Measurements from ENCODE around the gene TBL1X. TPM values are rescaled to one million over a fixed set of nuclear protein-coding genes. Genes with fewer than 3 reads are reported as not detected.
A peak's percentile ranks its signal among the peaks of the same experiment; 100 is the strongest.

The TBL1X gene
- total and polyA plus RNA-seq, 2 donors (not counting 1 experiment from before 2014, with no cell fraction given): 8.8 to 65.1 TPM

GRCh38 chrX:9466736-9467135, 1.9 kb downstream of the TBL1X start:
- CTCF ChIA-PET: no interaction called here

GRCh38 chrX:9467146-9467545, 2.3 kb downstream of the TBL1X start:
- Mint-ChIP-seq H3K4me3 (peak overlapping the region; percentile 84), H3K27me3 (no peaks in the 10 kb centered on the region), H3K27ac (no peak overlapping the region), H3K4me1 (peaks cover 43% of the 10 kb centered on the region), H3K9me3 (ENCODE audit: insufficient read depth) (no peaks in the 10 kb centered on the region)
- intact Hi-C loops (cut with micrococcal nuclease): loop anchor here (5.0 to 10.0 kb wide), 2 partner anchors 60 to 648 kb away; no protein-coding TSS in a partner anchor
- no peaks in the 10 kb centered on the region for H3K9me3 ChIP-seq (ENCODE audit: control extremely low read depth in 1 of 3, control insufficient read depth in 2 of 3, insufficient read depth in 1 of 3, low read length in 2 of 3)
- peaks cover 58% of the 10 kb centered on the region for H3K79me2 ChIP-seq (ENCODE audit: control insufficient read depth, insufficient read depth, low read length)
- H3K4me3 ChIP-seq (ENCODE audit: control extremely low read depth in 1 of 5, extremely low read depth in 1 of 5, insufficient read depth in 1 of 5, low read depth in 2 of 5, low read length in 4 of 5): no peak overlapping the region
- H3K27ac ChIP-seq (ENCODE audit: low read length in 2 of 2): no peak overlapping the region
- TF ChIP-seq CTCF (IDR thresholded peaks at IDR 0.05) (no peak), EZH2 (IDR thresholded peaks at IDR 0.05; ENCODE audit: borderline replicate concordance, insufficient read depth, low read depth, low read length, poor library complexity, severe bottlenecking) (no peak)
- ChIA-PET POLR2A (no interaction called here), CTCF (no interaction called here)
- peak overlapping the region; percentile 76 for H3K4me2 ChIP-seq (replicated peaks; ENCODE audit: low read depth, low read length, poor library complexity, severe bottlenecking)
- H3K4me1 ChIP-seq (ENCODE audit: control insufficient read depth in 2 of 2, insufficient read depth in 2 of 2, low read length in 2 of 2): peaks cover 31 to 42% of the 10 kb centered on the region in 2 donors
- 97% methylated on average over 6 of the region's 11 CpGs for WGBS (ENCODE audit: insufficient coverage)
- DNase-seq (no peak), ATAC-seq (ENCODE audit: low read depth) (no peak)
- H4K20me1 ChIP-seq (ENCODE audit: control insufficient read depth, insufficient read depth, low read length, poor library complexity, severe bottlenecking): peaks cover 14% of the 10 kb centered on the region
- H3K27me3 ChIP-seq (replicated peaks in 1 of 4; ENCODE audit: control extremely low read depth in 1 of 4, control insufficient read depth in 3 of 4, insufficient read depth in 4 of 4, low read length in 3 of 4): no peaks in the 10 kb centered on the region
- no peak overlapping the region for H2AFZ ChIP-seq (ENCODE audit: insufficient read depth, low read depth, low read length, poor library complexity, severe bottlenecking)
- peak overlapping the region; percentile 68 for H3K9ac ChIP-seq (ENCODE audit: low read length)
- H3K36me3 ChIP-seq (replicated peaks in 1 of 2; ENCODE audit: control extremely low read depth in 1 of 2, control insufficient read depth in 1 of 2, extremely low read depth in 1 of 2, insufficient read depth in 2 of 2, low read length in 1 of 2): peaks cover 0 to 4% of the 10 kb centered on the region in 2 experiments

More at GRCh38 chrX:9466736-9467135, 1.9 kb downstream of the TBL1X start:
- TF ChIP-seq EZH2 (IDR thresholded peaks at IDR 0.05; ENCODE audit: borderline replicate concordance, insufficient read depth, low read depth, low read length, poor library complexity, severe bottlenecking) (no peak), CTCF (IDR thresholded peaks at IDR 0.05) (no peak)
- Histone ChIP-seq H3K36me3 (replicated peaks in 1 of 2; ENCODE audit: control extremely low read depth in 1 of 2, control insufficient read depth in 1 of 2, extremely low read depth in 1 of 2, insufficient read depth in 2 of 2, low read length in 1 of 2) (peaks cover 0 to 4% of the 10 kb centered on the region in 2 experiments), H3K9ac (ENCODE audit: low read length) (peak overlapping the region; percentile 68), H3K4me1 (ENCODE audit: control insufficient read depth in 2 of 2, insufficient read depth in 2 of 2, low read length in 2 of 2) (peaks cover 33 to 43% of the 10 kb centered on the region in 2 donors), H3K27me3 (replicated peaks in 1 of 4; ENCODE audit: control extremely low read depth in 1 of 4, control insufficient read depth in 3 of 4, insufficient read depth in 4 of 4, low read length in 3 of 4) (no peaks in the 10 kb centered on the region), H3K4me2 (replicated peaks; ENCODE audit: low read depth, low read length, poor library complexity, severe bottlenecking) (peak overlapping the region; percentile 76), H3K27ac (ENCODE audit: low read length in 2 of 2) (no peak overlapping the region), H3K4me3 (ENCODE audit: control extremely low read depth in 1 of 5, extremely low read depth in 1 of 5, insufficient read depth in 1 of 5, low read depth in 2 of 5, low read length in 4 of 5) (peak overlapping the region in 4 of 5 experiments; percentile 27 to 73 (median 69)), H4K20me1 (ENCODE audit: control insufficient read depth, insufficient read depth, low read length, poor library complexity, severe bottlenecking) (peaks cover 11% of the 10 kb centered on the region), H2AFZ (ENCODE audit: insufficient read depth, low read depth, low read length, poor library complexity, severe bottlenecking) (peak overlapping the region; percentile 33), H3K9me3 (ENCODE audit: control extremely low read depth in 1 of 3, control insufficient read depth in 2 of 3, insufficient read depth in 1 of 3, low read length in 2 of 3) (no peaks in the 10 kb centered on the region), H3K79me2 (ENCODE audit: control insufficient read depth, insufficient read depth, low read length) (peaks cover 54% of the 10 kb centered on the region)
- DNase-seq (peak; percentile 13), ATAC-seq (ENCODE audit: low read depth) (no peak)
- H3K9me3 Mint-ChIP-seq (ENCODE audit: insufficient read depth): no peaks in the 10 kb centered on the region
- POLR2A ChIA-PET: no interaction called here
- peak overlapping the region; percentile 84 for H3K4me3 Mint-ChIP-seq
- no CpG with 5 or more reads among the region's 6 CpGs for WGBS (ENCODE audit: insufficient coverage)
- no peaks in the 10 kb centered on the region for H3K27me3 Mint-ChIP-seq
- peaks cover 46% of the 10 kb centered on the region for H3K4me1 Mint-ChIP-seq
- intact Hi-C loops (cut with micrococcal nuclease): loop anchor here (5.0 to 10.0 kb wide), 2 partner anchors 61 to 648 kb away; no protein-coding TSS in a partner anchor
- H3K27ac Mint-ChIP-seq: peak overlapping the region; percentile 61

All from B cell (primary cell).